ENCODE data around the gene RCVRN.

Gene RCVRN

GRCh38 chr17:9878356-9878755 lies 26.7 kb downstream of the RCVRN start:
- no peak for DNase-seq (ENCODE audit: low spot score in 2 of 2)

DNA sequence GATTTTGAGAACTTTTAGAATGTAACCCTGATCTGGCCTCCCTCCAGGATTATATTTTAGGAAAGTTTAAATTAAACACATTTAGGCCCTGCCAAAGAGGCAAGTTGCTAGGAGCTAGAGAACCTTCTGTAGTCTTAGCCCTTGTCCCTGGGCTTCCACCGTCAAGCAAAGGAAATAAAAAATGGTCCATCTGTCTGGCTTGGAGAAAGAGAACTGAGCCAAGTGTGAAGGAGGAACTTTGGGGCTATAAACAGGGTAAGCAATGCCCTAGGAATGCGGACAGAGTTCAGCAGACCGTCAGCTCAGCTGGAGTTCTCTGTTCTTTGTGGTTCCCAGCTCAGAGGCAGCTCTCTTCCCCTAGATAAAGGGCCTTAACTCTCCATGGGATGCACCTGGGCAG lies 29.6 kb downstream of the RCVRN start:
- H3K4me3 ChIP-seq, result no peak overlapping the region
- no peaks in the 10 kb centered on the region for H3K9me3 ChIP-seq
- no peaks in the 10 kb centered on the region for H3K36me3 ChIP-seq (replicated peaks)
- no peaks in the 10 kb centered on the region for H3K27me3 ChIP-seq (ENCODE audit: low read depth)
- in situ Hi-C loops (cut with MboI; ENCODE audit: low sequenced_read_pairs), result no loop called here
- H3K4me1 ChIP-seq, result no peaks in the 10 kb centered on the region
- DNase-seq (ENCODE audit: low spot score in 2 of 2), result no peak

More at GRCh38 chr17:9878356-9878755, 26.7 kb downstream of the RCVRN start:
- Histone ChIP-seq H3K27me3 (ENCODE audit: low read depth) (no peaks in the 10 kb centered on the region), H3K4me1 (no peaks in the 10 kb centered on the region), H3K4me3 (no peak overlapping the region), H3K9me3 (no peaks in the 10 kb centered on the region), H3K36me3 (replicated peaks) (no peaks in the 10 kb centered on the region)
- in situ Hi-C loops (cut with MboI; ENCODE audit: low sequenced_read_pairs), result no loop called here

- DNase-seq (ENCODE audit: low spot score in 2 of 2), result no peak
- in situ Hi-C loops (cut with MboI; ENCODE audit: low sequenced_read_pairs), result no loop called here
Observed at GRCh38 chr17:9874722-9875121, 30.3 kb downstream of the RCVRN start.

GRCh38 chr17:9872852-9873251 lies 32.2 kb downstream of the RCVRN start:
- no peaks in the 10 kb centered on the region for H3K4me1 ChIP-seq
- no peaks in the 10 kb centered on the region for H3K9me3 ChIP-seq
- in situ Hi-C loops (cut with MboI; ENCODE audit: low sequenced_read_pairs), result no loop called here
- no peaks in the 10 kb centered on the region for H3K36me3 ChIP-seq (replicated peaks)
- no peaks in the 10 kb centered on the region for H3K27me3 ChIP-seq (ENCODE audit: low read depth)
- H3K4me3 ChIP-seq, result no peak overlapping the region
- DNase-seq (ENCODE audit: low spot score in 2 of 2), result no peak

More at GRCh38 chr17:9874722-9875121, 30.3 kb downstream of the RCVRN start:
- H3K4me1 ChIP-seq, result no peaks in the 10 kb centered on the region
- no peaks in the 10 kb centered on the region for H3K27me3 ChIP-seq (ENCODE audit: low read depth)
- H3K36me3 ChIP-seq (replicated peaks), result no peaks in the 10 kb centered on the region
- no peak overlapping the region for H3K4me3 ChIP-seq
- no peaks in the 10 kb centered on the region for H3K9me3 ChIP-seq

- Histone ChIP-seq H3K27me3 (ENCODE audit: low read depth) (no peaks in the 10 kb centered on the region), H3K4me3 (no peak overlapping the region), H3K4me1 (no peaks in the 10 kb centered on the region), H3K36me3 (replicated peaks) (no peaks in the 10 kb centered on the region), H3K9me3 (no peaks in the 10 kb centered on the region)
- in situ Hi-C loops (cut with MboI; ENCODE audit: low sequenced_read_pairs), result loop anchor here (10.0 kb wide), 1 partner anchor 54 kb away; no protein-coding TSS in a partner anchor
- no peak for DNase-seq (ENCODE audit: low spot score in 2 of 2)
Observed at GRCh38 chr17:9868552-9868951, 36.5 kb downstream of the RCVRN start.

DNA sequence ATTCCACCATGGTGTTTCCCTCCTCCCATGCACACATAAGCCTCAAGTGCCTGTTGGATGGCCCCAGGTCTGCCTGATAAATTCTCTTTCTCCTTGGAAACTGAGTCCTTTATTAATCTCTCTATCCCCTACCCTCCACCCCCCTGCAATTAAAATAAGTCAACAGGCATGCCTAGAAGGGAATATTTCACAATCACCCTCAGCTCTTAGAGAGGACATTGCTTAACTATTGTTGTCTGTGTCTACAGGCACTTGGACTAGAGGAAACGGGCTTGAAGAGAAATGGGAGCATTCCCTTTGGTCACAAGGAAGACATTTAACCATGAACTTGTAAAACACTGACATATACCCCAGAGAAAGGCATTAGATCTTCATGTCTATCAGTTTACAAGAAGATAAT lies 39.5 kb downstream of the RCVRN start:
- H3K27me3 ChIP-seq (ENCODE audit: low read depth), result no peaks in the 10 kb centered on the region
- no peak overlapping the region for H3K4me3 ChIP-seq
- H3K36me3 ChIP-seq (replicated peaks), result no peaks in the 10 kb centered on the region
- no peak for DNase-seq (ENCODE audit: low spot score in 2 of 2)
- H3K9me3 ChIP-seq, result no peaks in the 10 kb centered on the region
- in situ Hi-C loops (cut with MboI; ENCODE audit: low sequenced_read_pairs), result loop anchor here (10.0 kb wide), 1 partner anchor 51 kb away; no protein-coding TSS in a partner anchor
- H3K4me1 ChIP-seq, result no peaks in the 10 kb centered on the region

GRCh38 chr17:9862949-9863348 lies 42.1 kb downstream of the RCVRN start:
- no peak for DNase-seq (ENCODE audit: low spot score in 2 of 2)
- Histone ChIP-seq H3K36me3 (replicated peaks) (no peaks in the 10 kb centered on the region), H3K4me3 (no peak overlapping the region), H3K27me3 (ENCODE audit: low read depth) (no peaks in the 10 kb centered on the region), H3K4me1 (no peaks in the 10 kb centered on the region), H3K9me3 (no peaks in the 10 kb centered on the region)
- in situ Hi-C loops (cut with MboI; ENCODE audit: low sequenced_read_pairs), result loop anchor here (10.0 kb wide), 1 partner anchor 48 kb away; no protein-coding TSS in a partner anchor

DNA sequence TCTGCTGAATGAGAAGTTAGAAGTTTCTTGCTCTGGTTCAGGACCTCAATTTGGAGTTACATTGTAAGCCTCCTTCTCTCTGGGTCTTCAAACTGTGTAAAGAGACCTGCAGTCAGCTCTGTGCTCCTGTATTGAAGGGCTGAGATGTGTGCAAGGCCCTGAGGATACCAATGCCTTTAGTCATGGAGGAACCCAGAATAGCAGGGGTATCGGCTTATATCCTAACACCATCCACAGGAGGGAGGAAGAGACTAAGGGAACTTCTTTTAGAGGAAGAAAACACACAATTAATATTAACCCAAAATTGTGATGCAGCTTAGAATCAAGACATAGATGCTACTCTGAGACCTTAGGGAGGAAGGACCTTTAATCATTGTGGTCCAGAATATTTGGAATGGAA lies 42.9 kb downstream of the RCVRN start:
- Histone ChIP-seq H3K27me3 (ENCODE audit: low read depth) (no peaks in the 10 kb centered on the region), H3K4me1 (no peaks in the 10 kb centered on the region), H3K36me3 (replicated peaks) (no peaks in the 10 kb centered on the region), H3K4me3 (no peak overlapping the region), H3K9me3 (no peaks in the 10 kb centered on the region)
- no peak for DNase-seq (ENCODE audit: low spot score in 2 of 2)
- in situ Hi-C loops (cut with MboI; ENCODE audit: low sequenced_read_pairs), result loop anchor here (10.0 kb wide), 1 partner anchor 47 kb away; no protein-coding TSS in a partner anchor

GRCh38 chr17:9860851-9861250 lies 44.2 kb downstream of the RCVRN start:
- DNase-seq (ENCODE audit: low spot score in 2 of 2), result no peak
- Histone ChIP-seq H3K4me3 (no peak overlapping the region), H3K4me1 (no peaks in the 10 kb centered on the region), H3K36me3 (replicated peaks) (no peaks in the 10 kb centered on the region), H3K27me3 (ENCODE audit: low read depth) (no peaks in the 10 kb centered on the region), H3K9me3 (no peaks in the 10 kb centered on the region)
- in situ Hi-C loops (cut with MboI; ENCODE audit: low sequenced_read_pairs), result loop anchor here (10.0 kb wide), 1 partner anchor 46 kb away; no protein-coding TSS in a partner anchor

DNA sequence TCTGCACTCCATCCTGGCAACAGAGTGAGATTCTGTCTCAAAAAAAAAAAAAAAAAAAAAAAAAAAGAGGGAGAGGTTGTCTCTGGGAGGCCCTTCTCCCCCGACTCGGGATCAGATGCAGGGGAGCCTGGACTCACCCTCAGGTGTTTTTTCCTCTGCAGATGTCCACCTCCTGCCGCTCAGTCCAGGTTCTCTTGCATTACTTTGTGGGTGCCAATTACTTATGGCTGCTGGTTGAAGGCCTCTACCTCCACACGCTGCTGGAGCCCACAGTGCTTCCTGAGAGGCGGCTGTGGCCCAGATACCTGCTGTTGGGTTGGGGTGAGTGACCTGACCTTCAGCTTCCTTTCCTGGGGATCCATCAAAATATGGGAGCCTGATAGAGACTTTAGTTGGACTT lies 45.3 kb downstream of the RCVRN start:
- Histone ChIP-seq H3K9me3 (no peaks in the 10 kb centered on the region), H3K4me3 (no peak overlapping the region), H3K36me3 (replicated peaks) (no peaks in the 10 kb centered on the region), H3K27me3 (ENCODE audit: low read depth) (no peaks in the 10 kb centered on the region), H3K4me1 (no peaks in the 10 kb centered on the region)
- in situ Hi-C loops (cut with MboI; ENCODE audit: low sequenced_read_pairs), result loop anchor here (10.0 kb wide), 1 partner anchor 45 kb away; no protein-coding TSS in a partner anchor
- DNase-seq (ENCODE audit: low spot score in 2 of 2), result no peak

- no peak overlapping the region for H3K4me3 ChIP-seq
- no peaks in the 10 kb centered on the region for H3K27me3 ChIP-seq (ENCODE audit: low read depth)
- DNase-seq (ENCODE audit: low spot score in 2 of 2), result no peak
- no peaks in the 10 kb centered on the region for H3K9me3 ChIP-seq
- H3K36me3 ChIP-seq (replicated peaks), result no peaks in the 10 kb centered on the region
- in situ Hi-C loops (cut with MboI; ENCODE audit: low sequenced_read_pairs), result no loop called here
- no peaks in the 10 kb centered on the region for H3K4me1 ChIP-seq
Observed at GRCh38 chr17:9855036-9855435, 50.0 kb downstream of the RCVRN start.

GRCh38 chr17:9854255-9854654 lies 50.8 kb downstream of the RCVRN start:
- Histone ChIP-seq H3K27me3 (ENCODE audit: low read depth) (no peaks in the 10 kb centered on the region), H3K4me3 (no peak overlapping the region), H3K4me1 (no peaks in the 10 kb centered on the region), H3K9me3 (no peaks in the 10 kb centered on the region), H3K36me3 (replicated peaks) (no peaks in the 10 kb centered on the region)
- DNase-seq (ENCODE audit: low spot score in 2 of 2), result no peak
- in situ Hi-C loops (cut with MboI; ENCODE audit: low sequenced_read_pairs), result no loop called here

DNA sequence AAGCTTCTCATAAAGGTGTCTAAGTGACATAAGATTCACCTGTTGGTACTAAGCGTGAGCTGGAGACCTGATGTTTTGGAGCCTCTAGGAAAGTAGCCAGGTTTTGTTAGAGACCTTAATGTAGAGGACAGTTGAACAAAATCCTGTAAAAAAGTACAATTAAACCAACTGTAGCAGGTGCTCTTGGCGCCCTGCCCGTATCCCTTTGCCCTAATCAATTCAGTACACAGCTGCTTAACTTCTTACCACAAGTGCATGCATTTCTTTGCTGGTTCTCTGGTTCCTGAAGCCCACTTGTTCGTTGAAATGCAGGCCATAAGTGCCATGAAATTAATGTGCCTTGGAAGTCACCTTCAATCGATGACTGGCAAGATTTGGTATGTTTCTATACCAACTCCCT lies 54.9 kb downstream of the RCVRN start:
- no peaks in the 10 kb centered on the region for H3K4me1 ChIP-seq

More for the DNA sequence above, 54.9 kb downstream of the RCVRN start:
- in situ Hi-C loops (cut with MboI; ENCODE audit: low sequenced_read_pairs), result no loop called here
- Histone ChIP-seq H3K36me3 (replicated peaks) (no peaks in the 10 kb centered on the region), H3K4me3 (no peak overlapping the region), H3K27me3 (ENCODE audit: low read depth) (no peaks in the 10 kb centered on the region), H3K9me3 (no peaks in the 10 kb centered on the region; the same call in 1 of the 2 replicates)
- no peak for DNase-seq (ENCODE audit: low spot score in 2 of 2)

Data from HAP-1 (cell line).